Fibroblast of lung (primary cell): ENCODE results near the gene LGALS8. TPM values are rescaled to one million over a fixed set of nuclear protein-coding genes. Genes with fewer than 3 reads are reported as not detected.

ENCODE experiments used
- DNase-seq, 2 donors: peaks; one replicate each; pipeline versions ENCODE4 v3.0.0 to v3.0.0-alpha.2; 2010; ENCODE audit warnings: low read depth in 2 of 2
- H2AFZ ChIP-seq: 2 replicates; pipeline ENCODE4 v1.5.1; 2012; ENCODE audit warnings: low read length, control low read depth, inconsistent platforms
- H3K27ac ChIP-seq: 2 replicates; pipeline ENCODE4 v1.5.1; 2011; ENCODE audit warnings: low read length, control low read depth; ENCODE audit not compliant: insufficient read depth
- H3K27me3 ChIP-seq: 2 replicates; pipeline ENCODE4 v1.5.1; 2011; ENCODE audit warnings: mild to moderate bottlenecking, low read length; ENCODE audit not compliant: control insufficient read depth, insufficient read depth
- H3K36me3 ChIP-seq: 2 replicates; pipeline ENCODE4 v1.5.1; 2011; ENCODE audit warnings: low read length; ENCODE audit not compliant: control insufficient read depth, insufficient read depth
- H3K4me1 ChIP-seq: 2 replicates; pipeline ENCODE4 v1.5.1; 2011; ENCODE audit warnings: low read length; ENCODE audit not compliant: control insufficient read depth, insufficient read depth; ENCODE audit errors: extremely low read depth
- H3K4me2 ChIP-seq: 2 replicates; pipeline ENCODE4 v1.5.1; 2011; ENCODE audit warnings: low read length, control low read depth; ENCODE audit not compliant: insufficient read depth; ENCODE audit errors: extremely low read depth
- H3K4me3 ChIP-seq, 4 experiments: fragments of 200-600 bp in 1 of 4; sonication (generic) in 1 of 4; replicated peaks in 1 of 4; 2 replicates each; pipeline ENCODE4 v1.5.1; 2011 to 2016; ENCODE audit warnings: low read length in 4 of 4, low read depth in 3 of 4, mild to moderate bottlenecking in 3 of 4, control low read depth in 2 of 4, inconsistent platforms in 1 of 4, mixed read lengths in 1 of 4; ENCODE audit not compliant: insufficient read depth in 1 of 4; ENCODE audit errors: control extremely low read depth in 1 of 4
- H3K79me2 ChIP-seq: 2 replicates; pipeline ENCODE4 v1.5.1; 2012; ENCODE audit warnings: mild to moderate bottlenecking, low read length, inconsistent platforms; ENCODE audit not compliant: control insufficient read depth, insufficient read depth
- H3K9ac ChIP-seq: 2 replicates; pipeline ENCODE4 v1.5.1; 2011; ENCODE audit warnings: mild to moderate bottlenecking, low read length, control low read depth; ENCODE audit not compliant: insufficient read depth
- H3K9me3 ChIP-seq: 2 replicates; pipeline ENCODE4 v1.5.1; 2012; ENCODE audit warnings: low read depth, low read length; ENCODE audit not compliant: control insufficient read depth, insufficient read depth
- H4K20me1 ChIP-seq: 2 replicates; pipeline ENCODE4 v1.5.1; 2011; ENCODE audit warnings: low read length; ENCODE audit not compliant: control insufficient read depth, insufficient read depth; ENCODE audit errors: extremely low read depth
- EZH2 ChIP-seq: IDR thresholded peaks from 2 replicates; pipeline ENCODE4 v1.5.1; 2012; ENCODE audit warnings: low read length, control low read depth, mild to moderate bottlenecking; ENCODE audit errors: missing control alignments
- polyA plus RNA-seq, 2 donors: library from polyadenylated mRNA; depleted of rRNA in 1 of 2; stranded (reverse) in 1 of 2; unstranded in 1 of 2; fragments of >200 nt; gene quantifications; 2 replicates each; pipeline ENCODE4 v1.2.1, GENCODE V29; 2011 to 2012; ENCODE audit warnings: missing spikeins in 1 of 2
- total RNA-seq: library from RNA; depleted of rRNA; stranded (reverse); fragments of >200 nt; gene quantifications from 2 replicates; pipeline ENCODE4 v1.2.1, GENCODE V29; 2014
- TF ChIP-seq, protein P1 (sequence below), 2 donors: IDR thresholded peaks in 1 of 2; conservative IDR thresholded peaks in 1 of 2; 1 replicate in 1 of 2; 2 replicates in 1 of 2; pipeline ENCODE4 v1.5.1; 2011 to 2012; ENCODE audit warnings: low read length in 2 of 2, control low read depth in 1 of 2, inconsistent platforms in 1 of 2, low read depth in 1 of 2, mild to moderate bottlenecking in 1 of 2

LGALS8 gene
- total and polyA plus RNA-seq, 2 donors (not counting 1 experiment from before 2014, with no cell fraction given): 53.1 to 64.2 TPM

DNA sequence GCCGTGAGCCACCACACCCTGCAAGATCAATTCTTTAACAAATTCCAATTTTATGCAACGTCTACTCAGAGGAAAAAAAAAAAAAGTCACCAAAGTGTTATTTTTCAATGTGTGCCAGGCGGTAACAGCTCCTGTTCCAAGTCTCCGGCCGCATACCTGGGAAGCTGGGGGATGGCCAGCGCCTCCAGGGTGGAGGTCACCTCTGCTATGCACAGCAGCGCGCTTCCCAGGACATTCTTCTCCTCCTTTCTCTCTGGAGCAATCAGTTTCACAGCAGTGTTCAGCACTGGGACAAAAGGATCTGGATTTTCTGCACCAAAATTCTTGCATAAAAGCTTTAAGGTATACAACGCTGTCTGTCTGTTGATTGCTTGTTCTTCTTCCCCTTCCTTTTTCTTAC is 34.3 kb downstream of the LGALS8 start:
- H3K27me3 ChIP-seq: no peaks in the 10 kb centered on the region
- TF ChIP-seq, protein P1, sequence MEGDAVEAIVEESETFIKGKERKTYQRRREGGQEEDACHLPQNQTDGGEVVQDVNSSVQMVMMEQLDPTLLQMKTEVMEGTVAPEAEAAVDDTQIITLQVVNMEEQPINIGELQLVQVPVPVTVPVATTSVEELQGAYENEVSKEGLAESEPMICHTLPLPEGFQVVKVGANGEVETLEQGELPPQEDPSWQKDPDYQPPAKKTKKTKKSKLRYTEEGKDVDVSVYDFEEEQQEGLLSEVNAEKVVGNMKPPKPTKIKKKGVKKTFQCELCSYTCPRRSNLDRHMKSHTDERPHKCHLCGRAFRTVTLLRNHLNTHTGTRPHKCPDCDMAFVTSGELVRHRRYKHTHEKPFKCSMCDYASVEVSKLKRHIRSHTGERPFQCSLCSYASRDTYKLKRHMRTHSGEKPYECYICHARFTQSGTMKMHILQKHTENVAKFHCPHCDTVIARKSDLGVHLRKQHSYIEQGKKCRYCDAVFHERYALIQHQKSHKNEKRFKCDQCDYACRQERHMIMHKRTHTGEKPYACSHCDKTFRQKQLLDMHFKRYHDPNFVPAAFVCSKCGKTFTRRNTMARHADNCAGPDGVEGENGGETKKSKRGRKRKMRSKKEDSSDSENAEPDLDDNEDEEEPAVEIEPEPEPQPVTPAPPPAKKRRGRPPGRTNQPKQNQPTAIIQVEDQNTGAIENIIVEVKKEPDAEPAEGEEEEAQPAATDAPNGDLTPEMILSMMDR (conservative IDR thresholded peaks at IDR 0.05 in 1 of 2, IDR thresholded peaks at IDR 0.05 in 1 of 2; ENCODE audit: low read depth in 1 of 2, low read length in 2 of 2): no peak
- no peak for TF ChIP-seq EZH2
- no peaks in the 10 kb centered on the region for H3K4me1 ChIP-seq
- no peaks in the 10 kb centered on the region for H3K9me3 ChIP-seq
- H3K36me3 ChIP-seq: peaks cover 7% of the 10 kb centered on the region
- H3K4me3 ChIP-seq: no peak overlapping the region
- DNase-seq: no peak
- H2AFZ ChIP-seq: no peak overlapping the region
- H3K27ac ChIP-seq: no peak overlapping the region
- H3K79me2 ChIP-seq: no peaks in the 10 kb centered on the region
- no peaks in the 10 kb centered on the region for H4K20me1 ChIP-seq
- H3K9ac ChIP-seq: no peak overlapping the region
- H3K4me2 ChIP-seq: no peak overlapping the region

DNA sequence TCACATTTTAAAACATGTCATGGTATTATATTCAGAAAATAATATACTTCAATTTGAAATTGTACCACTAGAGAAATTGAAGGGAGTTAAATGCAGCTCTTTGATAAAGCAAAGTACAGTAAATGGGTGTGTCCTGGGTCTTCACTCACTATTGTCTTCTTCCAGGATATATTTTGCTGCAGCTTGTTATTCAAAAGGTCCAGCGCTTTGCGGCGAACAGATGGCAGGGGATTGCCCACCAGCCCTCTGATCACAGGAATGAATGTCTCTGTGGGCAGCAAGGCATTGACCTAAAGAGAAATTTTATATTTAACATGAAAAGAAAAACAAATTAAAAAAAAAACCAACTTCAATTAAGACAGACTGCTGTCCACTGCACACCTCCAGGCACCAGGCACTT is 35.1 kb downstream of the LGALS8 start:
- TF ChIP-seq, protein P1 (conservative IDR thresholded peaks at IDR 0.05 in 1 of 2, IDR thresholded peaks at IDR 0.05 in 1 of 2; ENCODE audit: low read depth in 1 of 2, low read length in 2 of 2): no peak
- no peak for TF ChIP-seq EZH2
- no peak overlapping the region for H3K4me2 ChIP-seq
- H2AFZ ChIP-seq: no peak overlapping the region
- H4K20me1 ChIP-seq: no peaks in the 10 kb centered on the region
- no peak overlapping the region for H3K4me3 ChIP-seq
- H3K27me3 ChIP-seq: no peaks in the 10 kb centered on the region
- no peaks in the 10 kb centered on the region for H3K9me3 ChIP-seq
- DNase-seq: no peak
- no peak overlapping the region for H3K9ac ChIP-seq
- no peaks in the 10 kb centered on the region for H3K79me2 ChIP-seq
- no peaks in the 10 kb centered on the region for H3K4me1 ChIP-seq
- peaks cover 5% of the 10 kb centered on the region for H3K36me3 ChIP-seq
- H3K27ac ChIP-seq: no peak overlapping the region

DNA sequence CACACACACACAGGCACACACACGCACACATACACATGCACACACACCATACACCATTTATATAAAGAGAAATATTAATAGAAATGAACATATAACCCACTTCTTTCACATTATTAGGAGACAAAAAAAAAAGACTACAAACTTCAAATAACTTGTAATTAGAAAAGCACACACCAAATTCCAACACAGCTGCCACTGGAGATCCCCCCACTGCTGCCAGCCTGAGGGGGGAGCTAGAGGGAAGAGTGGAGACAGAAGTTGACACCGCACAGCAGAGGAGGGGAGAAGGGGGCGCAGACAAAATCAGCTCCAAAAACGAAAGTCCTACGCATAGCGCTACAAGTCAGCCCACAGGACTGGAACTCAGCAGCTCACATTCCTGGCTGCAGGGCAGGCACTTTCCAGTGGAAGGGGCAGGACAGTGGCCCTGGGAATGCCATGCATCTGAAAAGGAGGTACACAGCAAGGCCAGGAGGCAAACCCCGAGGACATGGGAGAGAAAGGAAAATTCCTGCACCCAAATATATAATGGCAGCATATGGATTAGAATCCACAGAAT is 36.5 kb downstream of the LGALS8 start:
- H4K20me1 ChIP-seq: no peaks in the 10 kb centered on the region
- H3K27ac ChIP-seq: no peak overlapping the region
- no peaks in the 10 kb centered on the region for H3K4me1 ChIP-seq
- H2AFZ ChIP-seq: no peak overlapping the region
- H3K4me2 ChIP-seq: no peak overlapping the region
- DNase-seq: no peak
- H3K79me2 ChIP-seq: no peaks in the 10 kb centered on the region
- peaks cover 5% of the 10 kb centered on the region for H3K36me3 ChIP-seq
- no peaks in the 10 kb centered on the region for H3K27me3 ChIP-seq
- TF ChIP-seq, protein P1 (conservative IDR thresholded peaks at IDR 0.05 in 1 of 2, IDR thresholded peaks at IDR 0.05 in 1 of 2; ENCODE audit: low read depth in 1 of 2, low read length in 2 of 2): no peak
- no peaks in the 10 kb centered on the region for H3K9me3 ChIP-seq
- H3K9ac ChIP-seq: no peak overlapping the region
- H3K4me3 ChIP-seq: no peak overlapping the region
